Retina (tissue), 1 donor: ENCODE results near the gene CLTC.
"Not testable (repeated sequence)": the region's sequence is repeated elsewhere in the genome, so short reads cannot be mapped to it uniquely, and the experiment has no call there.

Experiments used
- DNase-seq: peaks from one replicate; pipeline ENCODE4 v3.0.0-alpha.2; 2016

The CLTC gene

DNA sequence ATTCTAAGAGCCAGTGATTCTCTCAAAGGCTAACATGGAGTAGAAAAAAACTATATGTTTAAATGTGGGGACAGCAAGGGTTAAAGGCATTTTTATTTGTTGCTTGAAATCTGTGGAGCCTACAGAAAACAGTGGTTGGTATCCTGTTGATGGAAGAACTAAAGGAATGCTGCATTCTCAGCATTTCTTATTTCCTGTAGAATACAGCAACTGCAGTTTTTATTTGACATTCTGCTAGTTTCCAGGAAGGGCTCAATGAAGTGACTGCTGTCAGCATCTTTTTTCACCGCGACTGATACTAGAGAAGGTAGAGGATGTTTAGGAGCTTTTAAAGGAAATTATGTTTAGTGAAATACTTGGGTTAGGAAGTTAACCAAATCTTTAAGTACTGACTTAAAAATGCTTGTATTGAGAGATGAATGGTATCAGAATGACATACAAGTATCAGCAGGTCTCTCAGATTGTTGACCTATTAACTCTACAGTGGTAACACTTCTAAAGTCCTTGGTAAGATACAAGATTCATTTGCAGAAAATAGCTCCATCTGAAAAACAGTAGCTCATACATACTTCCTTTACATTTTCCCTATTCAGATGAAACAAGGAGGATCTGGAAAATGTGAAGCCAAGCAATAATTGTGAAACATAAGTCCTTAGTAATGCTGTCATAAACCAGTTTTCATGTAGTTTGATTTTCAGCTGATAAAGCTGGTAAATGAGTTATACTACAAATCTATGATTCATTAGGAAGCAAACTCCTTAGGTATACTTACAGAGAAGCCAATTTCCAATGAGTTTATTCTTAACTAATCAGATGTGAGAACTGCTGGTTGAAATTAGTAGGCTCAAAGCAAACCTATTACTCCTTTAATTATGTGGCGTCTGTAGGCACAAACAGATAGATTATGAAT lies 15.2 kb downstream of the CLTC start:
- no peak for DNase-seq

DNA sequence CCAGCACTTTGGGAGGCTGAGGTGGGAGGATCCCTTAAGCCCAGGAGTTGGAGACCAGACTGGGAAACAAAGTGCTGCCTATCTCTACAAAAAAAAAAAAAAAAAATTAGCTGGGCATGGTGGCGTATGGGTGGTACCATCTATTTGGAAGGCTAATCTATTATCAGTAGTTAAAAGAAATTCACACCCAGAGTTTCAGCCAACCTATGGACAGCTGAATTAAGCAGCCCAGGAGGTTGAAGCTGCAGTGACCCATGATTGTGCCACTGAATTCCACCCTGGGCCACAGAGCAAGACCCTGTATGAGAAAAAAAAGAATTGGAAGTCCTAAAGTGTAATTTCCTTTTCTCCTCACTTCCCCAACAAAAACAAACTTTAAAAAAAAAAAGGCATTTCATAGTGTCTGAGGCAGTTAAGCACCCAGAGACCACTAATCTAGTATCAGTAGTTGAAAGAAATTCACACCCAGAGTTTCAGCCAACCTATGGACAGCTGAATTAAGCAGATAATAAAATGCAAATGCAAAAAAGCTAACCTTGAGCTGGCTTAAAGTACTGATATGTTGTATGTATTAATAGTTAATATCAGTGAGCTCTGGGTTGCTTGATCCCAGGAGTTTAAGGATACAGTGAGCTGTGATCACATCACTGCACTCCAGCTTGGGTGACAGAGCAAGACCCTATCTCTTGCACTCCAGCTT lies 18.1 kb downstream of the CLTC start:
- DNase-seq, result no peak

DNA sequence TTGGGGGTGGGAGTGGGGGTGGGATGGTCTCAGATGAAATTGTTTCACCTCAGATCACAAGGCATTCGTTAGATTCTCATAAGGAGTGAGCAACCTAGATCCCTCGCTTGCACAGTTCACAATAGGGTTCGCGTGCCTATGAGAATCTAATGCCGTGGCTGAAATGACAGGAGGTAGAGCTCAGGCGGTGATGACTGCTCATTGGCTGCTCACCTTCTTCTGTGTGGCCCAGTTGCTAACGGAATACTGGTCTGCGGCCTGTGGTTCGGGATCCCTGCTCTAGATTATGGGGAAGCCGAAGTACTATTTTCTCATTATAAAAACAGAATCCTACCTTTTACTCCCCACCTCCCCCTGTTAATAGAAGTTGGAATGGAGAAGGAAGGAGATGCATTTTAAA lies 18.9 kb downstream of the CLTC start:
- no peak for DNase-seq

- DNase-seq, result no peak
Observed at GRCh38 chr17:59641799-59642484, 22.2 kb downstream of the CLTC start.

DNA sequence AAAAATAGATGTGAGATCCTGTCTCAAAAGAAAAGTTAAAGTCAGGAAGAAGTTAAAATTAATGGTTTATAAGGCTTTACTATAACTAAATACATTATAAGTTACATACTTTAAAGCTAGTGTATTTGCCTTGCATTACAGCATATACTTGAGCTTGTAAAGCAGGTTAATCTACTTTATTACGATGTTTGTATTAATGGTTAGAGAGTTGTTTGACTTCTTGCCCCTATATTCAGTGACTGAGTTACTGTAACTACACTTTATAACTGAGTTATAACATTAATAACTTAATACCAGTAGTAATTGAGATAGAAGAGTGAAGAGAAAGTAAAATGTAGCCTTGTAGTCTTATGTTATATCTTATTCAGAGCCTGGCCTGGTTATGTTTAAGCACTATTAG lies 22.9 kb downstream of the CLTC start:
- no peak for DNase-seq

DNA sequence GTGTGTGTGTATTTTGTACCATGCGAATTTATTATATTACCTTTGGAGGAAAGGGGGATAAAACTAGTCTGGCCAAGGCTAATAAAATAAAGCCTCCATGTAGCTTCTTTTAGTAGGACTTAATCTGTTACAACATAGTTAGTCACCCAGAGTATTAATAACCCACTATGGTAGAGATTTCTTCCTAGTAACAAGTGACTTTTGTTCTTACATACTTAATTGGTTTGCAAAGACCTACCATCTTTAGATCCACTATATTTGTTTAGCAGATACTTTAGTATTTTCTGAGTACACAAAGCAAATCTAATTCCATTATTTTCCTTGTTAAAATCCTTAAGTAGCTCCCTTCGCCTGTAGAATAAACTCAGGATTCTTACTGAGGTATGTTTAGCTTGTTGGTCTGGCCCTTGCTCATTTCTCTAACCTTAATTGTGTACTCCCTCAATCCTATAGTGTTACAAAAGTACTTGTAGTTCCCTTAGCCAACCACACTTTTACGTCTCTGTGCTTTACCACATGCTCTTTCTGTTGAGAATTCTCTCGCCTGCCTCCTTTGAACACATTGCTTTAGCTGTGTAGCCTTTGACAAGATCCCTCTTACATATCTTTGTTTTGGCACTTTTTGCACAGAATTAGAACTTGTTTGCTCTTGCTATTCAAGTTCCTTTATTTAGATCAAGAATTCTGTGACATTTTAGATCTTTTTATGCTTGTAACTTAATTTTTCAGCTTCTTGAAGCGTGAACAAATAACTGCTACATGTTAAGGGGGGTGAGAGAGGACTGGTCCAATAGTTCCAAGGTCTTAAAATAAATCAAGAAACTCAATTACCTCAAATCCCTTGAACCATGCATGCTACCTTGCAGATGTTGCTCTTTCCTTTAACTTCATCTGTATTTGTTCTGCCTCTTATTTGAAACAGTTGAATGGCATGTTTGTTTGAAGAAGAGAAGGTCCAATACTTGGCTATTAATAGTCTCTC lies 23.8 kb downstream of the CLTC start:
- DNase-seq, result no peak

GRCh38 chr17:59647288-59647687 lies 27.6 kb downstream of the CLTC start:
- DNase-seq, result no peak

DNA sequence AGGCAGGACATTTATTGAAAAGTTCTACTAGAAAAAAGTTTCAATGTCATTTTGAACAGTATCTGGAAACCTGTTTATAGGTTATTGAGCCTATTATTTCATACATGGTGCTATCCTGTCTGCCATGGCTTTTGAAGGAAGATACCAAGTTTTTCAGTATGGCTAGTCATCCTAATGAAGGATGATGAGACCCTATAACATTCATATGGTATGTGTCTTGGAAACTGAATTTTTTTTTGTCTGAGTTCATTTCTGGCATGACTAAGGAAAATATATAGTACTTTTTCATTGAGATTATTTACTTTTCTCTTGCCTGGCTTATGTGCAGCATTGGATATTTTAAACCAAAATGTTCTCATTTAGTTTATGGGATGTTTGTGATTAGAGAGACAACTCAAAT lies 30.2 kb downstream of the CLTC start:
- DNase-seq, result no peak

- DNase-seq, result no peak
Observed at GRCh38 chr17:59650642-59651041, 30.9 kb downstream of the CLTC start.

GRCh38 chr17:59651346-59651745 lies 31.7 kb downstream of the CLTC start:
- no peak for DNase-seq

DNA sequence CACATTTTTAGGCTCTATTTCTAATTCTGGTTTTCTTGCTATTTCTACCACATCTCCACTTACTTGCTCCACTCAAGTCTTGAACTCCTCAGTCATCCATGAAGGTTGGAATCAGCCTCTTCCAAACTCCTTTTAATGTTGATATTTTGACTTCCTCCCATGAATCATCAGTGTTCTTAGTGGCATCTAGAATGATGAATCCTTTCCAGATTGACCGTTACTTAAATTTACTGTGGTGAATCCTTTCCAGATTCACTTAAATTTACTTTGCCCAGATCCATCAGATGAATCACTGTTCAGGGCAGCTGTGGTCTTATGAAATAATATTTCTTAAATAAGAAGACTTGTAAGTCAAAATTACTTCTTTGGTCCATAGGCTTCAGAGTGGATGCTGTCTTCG lies 32.4 kb downstream of the CLTC start:
- no peak for DNase-seq

DNA sequence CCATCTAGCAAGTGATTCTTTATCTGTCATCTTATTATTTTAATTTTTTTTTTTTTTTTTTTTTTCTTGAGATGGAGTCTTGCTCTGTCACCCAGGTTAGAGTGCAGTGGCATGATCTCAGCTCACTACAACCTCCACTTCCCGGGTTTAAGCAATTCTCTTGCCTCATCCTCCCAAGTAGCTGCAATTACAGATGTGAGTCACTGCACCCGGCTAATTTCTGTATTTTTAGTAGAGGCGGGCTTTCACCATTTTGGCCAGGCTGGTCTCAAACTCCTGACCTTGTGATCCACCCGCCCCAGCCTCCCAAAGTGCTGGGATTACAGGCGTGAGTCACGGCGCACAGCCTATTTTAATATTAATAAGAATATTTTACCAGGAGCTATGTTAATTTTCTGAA lies 36.9 kb downstream of the CLTC start:
- not testable (repeated sequence) for DNase-seq

DNA sequence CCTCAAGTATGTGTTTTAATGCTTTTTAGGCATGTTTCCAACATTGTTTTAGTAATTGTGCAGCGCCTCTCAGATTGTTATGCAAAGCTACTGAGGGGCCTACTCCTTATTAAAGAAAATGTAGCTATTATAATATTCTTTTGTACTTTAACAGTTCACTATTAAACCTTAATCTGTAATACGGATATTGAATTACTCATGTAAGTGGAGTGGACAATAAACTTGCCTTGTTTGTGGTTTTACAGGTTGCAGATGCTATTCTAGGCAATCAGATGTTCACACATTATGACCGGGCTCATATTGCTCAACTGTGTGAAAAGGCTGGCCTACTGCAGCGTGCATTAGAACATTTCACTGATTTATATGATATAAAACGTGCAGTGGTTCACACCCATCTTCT lies 46.5 kb downstream of the CLTC start:
- DNase-seq, result no peak

GRCh38 chr17:59668816-59669215 lies 49.1 kb downstream of the CLTC start:
- no peak for DNase-seq

DNA sequence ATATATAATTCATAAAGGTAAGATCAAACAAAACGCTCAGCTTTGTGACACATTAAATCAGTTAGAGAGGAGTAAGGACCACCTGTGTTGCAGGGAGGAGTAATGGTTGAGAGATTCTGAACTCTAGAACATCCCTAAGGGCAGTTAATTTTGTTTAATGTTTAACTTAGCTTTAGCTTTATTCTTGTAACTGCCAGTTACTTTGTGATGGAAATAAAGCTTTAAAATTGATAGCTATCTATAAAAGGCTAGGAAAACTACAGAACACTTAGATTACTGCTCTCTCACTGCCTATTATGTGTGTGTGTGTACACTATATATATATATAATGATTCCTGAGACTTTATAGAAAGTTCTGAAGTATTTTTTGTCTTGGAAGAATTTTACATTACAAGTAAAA lies 49.7 kb downstream of the CLTC start:
- DNase-seq, result no peak

DNA sequence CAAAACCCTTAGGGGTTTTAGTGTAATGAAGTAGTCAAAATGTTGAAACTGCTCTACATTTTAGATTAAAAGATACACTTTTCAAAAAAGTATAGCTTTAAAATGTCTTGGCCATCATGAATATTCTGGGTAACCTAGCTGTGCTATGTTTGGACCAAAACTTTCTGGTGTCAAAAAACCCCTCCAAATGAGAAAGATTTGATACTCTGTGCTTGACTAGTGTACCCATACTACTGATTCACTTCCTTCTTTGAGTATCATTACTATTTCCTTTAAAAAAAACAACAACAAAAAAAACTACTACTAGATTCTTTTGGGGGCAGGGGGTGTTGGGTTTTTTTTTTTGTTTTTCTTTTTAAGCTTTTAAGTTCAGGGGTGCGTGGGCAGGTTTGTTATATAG lies 50.2 kb downstream of the CLTC start:
- no peak for DNase-seq

DNA sequence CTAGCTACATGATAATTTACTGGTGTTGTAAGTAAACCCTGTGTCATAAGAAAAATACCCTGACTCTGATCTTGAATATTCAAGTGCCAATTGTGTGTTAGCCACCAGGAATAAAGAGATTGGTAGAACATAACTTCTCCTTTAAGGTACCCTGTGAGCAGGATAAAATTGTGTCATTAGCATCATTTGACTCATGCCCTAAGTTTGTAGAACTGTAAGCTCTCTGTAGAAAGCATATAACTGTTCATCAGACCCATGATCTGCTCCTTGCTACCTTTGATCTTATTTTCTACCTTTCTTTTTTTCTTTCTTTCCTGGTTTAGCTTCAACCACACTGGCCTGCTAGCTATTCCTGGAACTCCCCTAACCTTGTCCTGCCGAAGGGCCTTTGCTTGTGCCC lies 51.7 kb downstream of the CLTC start:
- no peak for DNase-seq

DNA sequence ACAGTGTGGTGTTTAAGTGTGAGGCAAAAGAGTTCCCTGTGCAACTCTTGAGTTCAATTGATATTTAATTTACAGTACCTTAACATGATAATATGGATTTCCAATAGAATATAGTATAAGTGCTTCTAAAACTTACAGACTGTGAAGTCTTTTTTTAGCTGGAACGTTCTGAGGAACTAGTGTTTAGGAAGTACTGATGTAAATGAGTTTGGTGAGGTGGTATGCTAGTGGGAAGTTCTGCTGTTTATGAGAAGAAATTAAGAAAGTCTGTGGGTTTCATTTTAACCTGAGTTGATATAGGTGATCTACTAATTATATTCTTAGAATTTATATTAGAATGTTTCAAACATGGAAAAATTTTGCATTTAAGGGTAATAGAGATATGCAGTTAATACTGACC lies 55.5 kb downstream of the CLTC start:
- DNase-seq, result no peak

DNA sequence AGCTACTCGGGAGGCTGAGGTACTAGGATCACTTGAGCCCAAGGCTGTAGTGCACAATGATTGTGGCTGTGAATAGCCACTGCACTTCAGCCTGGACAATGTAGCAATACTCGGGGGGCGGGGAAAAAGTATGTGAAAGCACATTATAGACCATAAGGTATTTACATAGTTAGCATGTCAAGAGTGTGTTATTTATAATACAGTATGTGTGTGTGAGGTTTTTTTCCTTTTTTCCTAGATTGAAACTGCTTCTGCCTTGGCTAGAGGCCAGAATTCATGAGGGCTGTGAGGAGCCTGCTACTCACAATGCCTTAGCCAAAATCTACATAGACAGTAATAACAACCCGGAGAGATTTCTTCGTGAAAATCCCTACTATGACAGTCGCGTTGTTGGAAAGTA lies 57.0 kb downstream of the CLTC start:
- no peak for DNase-seq

GRCh38 chr17:59678918-59679317 lies 59.2 kb downstream of the CLTC start:
- DNase-seq, result no peak

DNA sequence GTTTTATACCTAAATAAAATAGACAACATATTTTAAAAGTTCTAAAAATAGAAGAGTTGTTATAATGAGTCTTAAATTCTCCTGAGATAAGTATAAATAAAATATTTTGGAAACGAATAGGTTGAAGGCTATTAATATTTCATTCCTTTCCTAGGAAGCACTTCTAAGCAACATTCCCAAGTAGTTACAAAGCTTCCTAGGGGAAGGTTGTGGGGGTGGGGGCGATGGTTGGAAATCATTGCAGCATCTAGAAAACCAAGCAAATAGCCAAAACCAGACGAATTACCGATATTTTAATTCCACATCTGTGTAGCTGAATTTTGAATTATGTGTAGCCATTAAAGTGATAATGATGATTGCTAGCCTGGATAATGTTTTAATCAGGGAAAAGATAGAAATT lies 60.6 kb downstream of the CLTC start:
- DNase-seq, result no peak

- DNase-seq, result no peak
Observed at GRCh38 chr17:59683283-59683682, 63.6 kb downstream of the CLTC start.

GRCh38 chr17:59684967-59685366 lies 65.3 kb downstream of the CLTC start:
- no peak for DNase-seq
